Stimulated activated CD4-positive, alpha-beta T cell treated with anti-CD3 and anti-CD28 coated beads, Interleukin-1b, Interleukin-23, amount 100 ng/mL, for 4 hours (primary cell): ENCODE measurements around the gene TBC1D19.
"Not testable (repeated sequence)": the region's sequence is repeated elsewhere in the genome, so short reads cannot be mapped to it uniquely, and the experiment has no call there.

ENCODE experiments used
- DNase-seq, 2 donors: peaks; one replicate each; pipeline ENCODE4 v3.0.0-alpha.2; 2020; ENCODE audit warnings: low read depth in 2 of 2

Gene TBC1D19

DNA sequence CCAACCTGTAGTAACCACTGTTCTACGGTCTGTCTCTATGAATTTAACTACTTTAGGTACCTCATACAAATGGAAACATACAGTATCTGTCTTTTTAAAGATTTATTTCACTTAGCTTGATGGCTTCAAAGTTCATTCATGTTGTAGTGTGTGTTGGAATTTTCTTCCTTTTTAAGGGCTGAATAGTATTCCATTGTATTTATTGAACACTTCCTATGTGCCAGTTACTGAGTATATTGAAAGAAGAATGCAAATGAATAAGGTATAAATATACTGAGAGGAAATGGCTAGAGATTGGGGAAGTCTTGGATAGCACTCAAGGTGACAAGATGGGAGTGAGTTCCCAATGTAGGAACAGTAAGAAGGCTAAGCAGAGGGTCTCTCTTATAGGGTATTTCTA lies 17.3 kb downstream of the TBC1D19 start:
- no peak for DNase-seq

DNA sequence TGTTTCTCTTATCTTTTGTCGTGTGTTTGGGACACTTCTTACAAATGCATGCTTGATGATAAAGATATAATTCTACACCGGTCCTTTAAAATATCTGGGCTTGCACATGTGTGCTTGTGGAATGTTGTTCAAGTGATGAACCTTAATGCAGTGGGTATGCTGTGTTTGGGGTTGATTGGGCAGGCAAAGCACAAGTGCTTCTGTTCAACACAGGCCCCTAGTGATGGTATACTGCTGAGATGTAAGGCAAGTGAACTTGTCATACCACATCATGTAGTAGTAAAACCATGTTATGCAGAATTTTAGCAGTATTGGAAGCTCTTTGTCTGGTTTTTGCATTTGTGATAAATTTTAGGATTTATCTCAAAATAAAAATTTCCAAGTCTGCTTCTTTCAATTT lies 23.9 kb downstream of the TBC1D19 start:
- no peak for DNase-seq

DNA sequence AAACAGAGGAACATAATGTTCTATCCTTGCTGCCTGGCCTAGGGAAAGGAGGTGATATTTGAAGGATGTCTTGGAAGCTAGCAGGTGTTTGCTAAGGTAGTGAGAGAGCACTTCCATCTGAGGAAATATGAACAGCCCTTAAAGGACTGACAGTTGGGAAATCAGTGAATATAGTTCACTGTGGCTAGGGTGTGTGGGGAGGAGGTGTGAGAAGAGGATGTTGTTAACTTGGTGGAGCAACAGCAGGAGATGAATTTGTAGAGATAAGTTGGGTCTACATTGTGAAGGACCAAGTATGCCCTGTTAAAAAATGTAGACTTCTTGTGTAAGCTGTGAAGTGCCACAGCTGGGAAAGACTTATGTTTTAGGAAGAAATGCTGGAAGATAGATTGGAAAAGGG lies 25.5 kb downstream of the TBC1D19 start:
- DNase-seq, result no peak

DNA sequence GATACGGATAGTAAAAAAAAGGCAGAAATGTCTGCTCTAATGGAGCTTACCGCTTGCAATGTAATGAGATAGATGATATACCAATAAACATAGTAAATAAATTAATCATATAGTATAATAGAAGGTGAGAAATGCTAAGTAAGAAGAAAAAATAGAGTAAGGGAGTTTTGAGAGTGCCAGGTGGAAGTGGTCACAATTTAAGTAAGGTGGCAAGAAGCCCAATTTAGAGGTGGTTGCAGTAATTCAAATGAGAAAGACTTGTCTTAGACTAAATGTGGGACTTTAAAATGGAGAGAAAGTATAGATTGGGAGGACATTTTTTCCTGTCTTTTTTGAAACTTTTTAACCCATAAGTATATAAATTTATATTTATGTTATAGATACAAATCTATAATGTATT lies 26.0 kb downstream of the TBC1D19 start:
- no peak for DNase-seq

DNA sequence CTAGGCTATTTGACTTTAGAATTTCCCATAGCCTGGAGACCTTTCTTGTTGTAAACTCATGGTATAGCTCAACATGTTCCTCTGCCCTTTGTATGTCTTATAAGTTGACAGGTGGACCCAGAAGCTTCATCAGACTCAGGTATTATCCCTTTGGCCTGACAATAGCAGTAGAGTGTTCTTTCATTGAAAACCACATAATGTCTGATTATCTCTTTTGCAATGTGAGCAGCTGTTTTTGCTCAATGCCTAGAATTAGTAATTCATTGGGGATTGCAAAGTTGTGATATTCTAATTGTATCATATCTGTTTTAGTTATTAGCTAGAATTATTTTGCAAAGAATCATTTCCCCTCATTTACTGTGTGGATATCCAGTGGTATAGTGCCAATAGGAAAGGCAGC lies 27.5 kb downstream of the TBC1D19 start:
- no peak for DNase-seq

DNA sequence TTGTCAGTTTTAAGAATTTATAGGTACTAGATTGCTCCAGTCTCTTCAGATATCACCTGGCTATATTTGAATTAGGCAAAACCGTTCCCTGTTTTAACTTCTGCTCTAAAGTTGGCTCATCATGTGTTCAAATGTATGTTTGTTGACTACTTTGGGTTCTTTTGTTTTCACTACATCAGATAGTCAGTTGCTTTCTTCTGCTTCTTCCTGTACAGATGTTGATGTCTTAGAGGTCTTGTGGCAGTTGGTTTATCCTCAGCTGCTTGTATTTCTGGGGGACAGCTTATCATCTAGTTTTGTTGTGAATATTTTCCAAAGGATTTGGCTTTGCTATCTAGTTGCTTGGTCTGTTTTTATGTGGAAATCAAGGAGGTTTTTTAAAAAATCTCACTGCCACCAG lies 28.0 kb downstream of the TBC1D19 start:
- no peak for DNase-seq

DNA sequence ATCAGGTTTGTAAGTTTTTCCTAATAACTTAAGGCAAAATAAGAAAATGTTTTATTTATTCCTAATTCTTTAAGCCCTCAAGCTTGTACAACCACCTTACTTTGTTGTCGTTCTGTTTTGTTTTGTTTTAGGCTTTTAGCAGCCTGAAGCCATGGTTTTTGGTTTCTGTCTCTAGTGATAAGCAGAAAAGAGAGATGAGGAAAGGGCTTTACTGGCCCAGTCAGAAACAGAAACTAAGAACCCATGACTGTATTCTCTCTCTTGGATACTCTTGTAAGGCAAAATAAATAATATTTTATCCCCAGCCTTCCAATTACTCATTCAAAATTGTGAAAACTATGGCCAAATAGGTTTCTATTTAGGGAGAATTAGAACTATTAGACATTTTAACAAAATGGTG lies 29.4 kb downstream of the TBC1D19 start:
- DNase-seq, result no peak

DNA sequence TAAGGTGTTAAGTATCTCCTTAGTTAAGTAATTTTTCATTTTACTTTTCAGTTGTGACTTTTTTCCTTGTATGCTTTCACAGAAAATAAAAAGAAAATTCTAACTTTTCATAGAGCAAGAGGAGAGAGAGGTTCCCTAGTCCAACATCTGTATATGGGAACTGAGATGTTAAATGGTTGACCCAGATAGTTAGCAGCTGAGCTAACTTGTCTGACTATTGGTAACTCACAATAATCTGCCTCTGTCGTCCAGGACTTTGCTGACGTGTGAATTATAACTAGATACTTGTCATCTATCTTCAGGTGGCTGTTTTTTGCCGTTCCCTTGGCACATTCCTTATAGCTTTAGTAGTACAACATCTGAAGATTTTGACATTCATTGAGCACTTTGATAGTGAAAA lies 29.9 kb downstream of the TBC1D19 start:
- DNase-seq, result no peak

DNA sequence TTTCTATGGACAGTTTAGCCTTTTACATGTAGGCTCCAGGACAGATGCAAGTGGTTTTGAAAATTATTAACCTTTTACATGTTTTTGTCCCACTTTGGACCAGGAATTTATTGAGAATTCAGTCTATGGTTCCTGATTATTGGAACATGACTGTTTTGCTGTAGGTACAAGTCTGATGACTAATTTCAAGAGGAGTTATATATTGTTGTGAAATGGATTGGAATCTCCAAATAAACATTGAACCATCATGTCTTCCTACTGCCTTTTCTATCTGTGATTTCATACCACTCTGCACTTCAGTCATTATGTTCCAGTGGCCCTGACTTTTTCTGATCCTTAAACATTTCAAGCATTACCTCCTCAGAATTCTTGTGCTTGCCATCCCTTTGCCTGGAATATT lies 35.9 kb downstream of the TBC1D19 start:
- DNase-seq, result no peak

DNA sequence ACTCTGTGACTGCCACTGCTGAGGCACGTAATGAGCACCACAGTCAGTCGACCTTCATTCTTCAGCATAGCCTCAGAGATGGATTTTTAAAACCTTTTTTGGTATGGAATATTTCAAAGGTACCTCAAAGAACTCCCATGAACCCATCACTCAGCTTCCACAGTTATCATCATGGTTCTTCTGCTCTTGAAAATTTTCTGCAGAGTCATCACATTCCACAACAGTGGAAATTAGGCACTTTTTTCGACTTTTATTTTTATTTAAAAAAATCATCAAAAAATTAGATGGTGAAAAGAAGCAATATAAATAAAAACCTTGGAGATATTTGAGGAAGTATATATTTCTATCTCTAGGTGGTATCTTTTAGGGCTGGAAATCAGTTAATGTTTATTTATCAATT lies 37.5 kb downstream of the TBC1D19 start:
- no peak for DNase-seq

DNA sequence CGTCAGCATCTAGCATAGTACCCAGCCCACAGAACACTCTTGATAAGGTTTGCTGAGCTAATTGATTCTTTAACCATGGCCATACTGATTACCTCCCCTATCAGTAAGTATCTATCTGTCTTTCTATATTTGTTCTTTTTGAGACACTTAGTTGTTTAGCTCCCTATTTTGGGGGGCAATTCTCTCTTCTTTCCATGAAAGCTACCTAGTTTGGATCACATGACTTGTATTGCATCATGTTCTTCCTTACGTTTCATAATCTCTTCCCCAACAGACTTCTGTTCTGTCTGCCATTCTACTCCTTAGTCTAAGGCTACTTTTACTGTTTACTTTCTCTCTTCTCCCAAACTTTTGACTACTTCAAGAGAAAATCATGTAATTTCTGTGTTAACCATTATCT lies 39.0 kb downstream of the TBC1D19 start:
- no peak for DNase-seq

DNA sequence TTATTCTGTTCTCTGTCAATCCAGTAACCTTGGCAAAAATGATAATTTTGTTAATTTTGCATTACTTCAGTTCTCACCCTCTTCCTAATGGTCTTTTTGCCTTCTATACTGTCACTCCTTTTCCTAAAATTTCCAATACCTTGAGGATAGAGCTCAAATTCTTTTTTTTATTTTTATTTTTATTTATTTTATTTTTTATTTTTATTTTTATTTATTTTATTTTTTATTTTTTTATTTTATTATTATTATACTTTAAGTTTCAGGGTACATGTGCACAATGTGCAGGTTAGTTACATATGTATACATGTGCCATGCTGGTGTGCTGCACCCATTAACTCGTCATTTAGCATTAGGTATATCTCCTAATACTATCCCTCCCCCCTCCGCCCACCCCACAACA lies 42.8 kb downstream of the TBC1D19 start:
- not testable (repeated sequence) for DNase-seq

DNA sequence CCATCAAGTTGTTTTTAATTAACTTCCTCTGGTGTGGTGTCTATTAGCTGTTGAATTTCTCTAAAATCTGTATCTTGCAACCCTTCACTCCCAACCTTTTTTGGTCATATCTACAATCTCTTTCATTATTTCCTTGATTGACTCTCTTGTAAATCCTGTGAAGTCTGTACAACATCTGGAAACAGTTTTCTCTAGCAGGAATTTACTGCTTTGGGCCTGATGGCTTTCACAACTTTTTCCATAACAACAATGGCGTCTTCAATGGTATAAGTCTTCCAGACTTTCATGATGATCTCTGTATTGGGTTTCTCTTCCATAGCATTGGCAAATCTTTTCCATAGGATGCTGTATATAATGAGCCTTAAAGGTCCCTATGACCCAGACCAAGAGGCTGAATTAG lies 49.0 kb downstream of the TBC1D19 start:
- no peak for DNase-seq

DNA sequence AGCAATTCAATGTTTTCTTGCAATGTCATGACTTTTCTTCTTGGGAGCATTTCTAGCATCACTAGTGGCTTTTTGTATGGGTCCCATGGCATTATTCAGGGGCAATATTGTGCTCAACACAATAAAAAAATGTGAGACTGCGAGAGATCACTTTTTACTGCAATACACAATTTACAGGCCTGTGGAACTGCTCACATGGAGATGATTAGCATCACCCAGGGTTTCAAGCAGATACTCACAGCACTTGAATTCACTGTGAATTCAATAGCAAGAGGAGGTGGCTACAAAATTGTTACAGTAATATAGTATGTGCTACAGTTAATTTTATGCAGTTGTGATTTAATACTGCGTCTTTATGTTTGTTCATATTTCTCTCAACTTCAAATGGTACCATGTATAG lies 50.4 kb downstream of the TBC1D19 start:
- DNase-seq, result no peak

DNA sequence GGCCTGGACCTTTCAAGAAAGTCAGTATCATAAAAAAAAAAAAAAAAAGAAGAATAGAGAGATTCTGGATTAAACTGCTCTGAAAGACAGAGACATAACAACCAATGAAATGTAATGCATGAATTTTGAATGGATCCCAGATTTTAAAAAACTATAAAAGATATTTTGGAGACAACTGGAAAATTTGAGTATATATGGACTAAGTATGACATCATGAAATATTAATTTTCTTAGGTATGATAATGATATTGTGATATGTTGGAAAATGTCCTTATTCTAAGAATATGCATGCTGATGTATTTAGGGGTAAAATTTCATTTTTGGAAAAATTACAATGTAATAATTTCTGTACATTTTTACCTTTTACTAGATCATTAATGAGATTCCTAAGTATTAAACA lies 52.6 kb downstream of the TBC1D19 start:
- no peak for DNase-seq

DNA sequence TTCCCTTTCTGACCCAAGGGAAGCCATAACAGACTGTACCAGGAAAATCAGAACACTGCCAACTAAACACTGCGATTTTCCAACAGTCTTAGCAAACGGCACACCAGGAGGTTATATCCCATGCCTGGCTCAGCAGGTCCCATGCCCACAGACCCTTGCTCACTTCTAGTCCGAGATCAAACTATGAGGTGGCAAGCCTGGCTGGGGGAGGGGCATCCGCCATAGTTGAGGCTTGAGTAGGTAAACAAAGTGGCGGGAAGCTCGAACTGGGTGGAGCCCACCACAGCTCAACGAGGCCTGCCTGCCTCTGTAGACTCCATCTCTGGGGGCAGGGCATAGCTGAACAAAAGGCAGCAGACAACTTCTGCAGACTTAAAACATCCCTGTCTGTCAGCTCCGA lies 56.8 kb downstream of the TBC1D19 start:
- DNase-seq, result not testable (repeated sequence)

DNA sequence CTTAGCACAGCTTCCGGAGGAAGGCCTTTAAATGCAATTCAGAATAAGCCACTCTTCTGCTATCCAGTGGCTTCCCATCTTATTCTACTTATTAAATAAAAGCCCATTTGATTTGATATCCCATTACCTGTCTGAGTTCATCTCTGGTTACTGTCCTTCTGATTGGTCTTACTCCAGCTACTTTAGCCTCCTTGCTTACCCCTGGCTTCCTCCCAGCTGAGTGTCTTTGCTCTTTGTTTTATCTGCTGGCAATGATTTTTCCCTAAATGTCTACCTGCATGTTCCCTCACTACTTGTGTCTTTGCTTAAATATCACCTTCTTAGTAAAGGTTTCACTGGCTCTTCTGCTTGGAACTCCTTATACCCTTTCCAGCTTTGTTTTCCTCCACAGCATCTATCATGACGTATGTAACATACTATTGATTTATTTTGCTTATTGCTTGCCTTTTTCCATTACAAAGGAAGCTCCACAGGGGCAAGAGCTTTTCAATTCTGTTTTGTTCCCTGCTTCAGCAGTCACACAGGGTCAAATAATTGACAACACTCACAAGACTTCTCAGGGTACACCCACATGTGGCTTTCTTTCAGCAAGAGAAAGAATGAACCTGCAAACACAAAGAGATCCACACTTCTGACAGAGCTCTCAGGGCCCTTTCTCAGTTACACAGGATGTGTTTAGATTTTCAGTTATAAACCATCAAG lies 63.8 kb downstream of the TBC1D19 start:
- no peak for DNase-seq

DNA sequence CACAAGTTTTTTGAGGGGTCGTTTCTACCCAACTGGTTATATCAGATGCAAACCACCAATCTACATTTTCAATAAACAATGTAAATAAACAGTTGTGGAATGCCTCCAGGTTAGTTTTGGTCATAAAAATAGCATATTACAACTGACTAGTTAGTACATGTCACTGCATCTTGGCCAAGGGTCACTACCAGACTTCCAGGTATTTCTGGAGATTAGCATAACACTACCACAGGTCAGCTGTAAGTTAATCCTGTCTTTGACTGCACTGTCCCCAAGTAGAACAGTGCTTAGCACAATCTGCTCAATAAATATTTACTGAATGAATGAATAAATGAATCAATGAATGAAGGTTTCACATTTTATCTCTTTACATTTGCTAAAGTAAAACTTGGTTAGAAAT lies 64.4 kb downstream of the TBC1D19 start:
- DNase-seq, result no peak

DNA sequence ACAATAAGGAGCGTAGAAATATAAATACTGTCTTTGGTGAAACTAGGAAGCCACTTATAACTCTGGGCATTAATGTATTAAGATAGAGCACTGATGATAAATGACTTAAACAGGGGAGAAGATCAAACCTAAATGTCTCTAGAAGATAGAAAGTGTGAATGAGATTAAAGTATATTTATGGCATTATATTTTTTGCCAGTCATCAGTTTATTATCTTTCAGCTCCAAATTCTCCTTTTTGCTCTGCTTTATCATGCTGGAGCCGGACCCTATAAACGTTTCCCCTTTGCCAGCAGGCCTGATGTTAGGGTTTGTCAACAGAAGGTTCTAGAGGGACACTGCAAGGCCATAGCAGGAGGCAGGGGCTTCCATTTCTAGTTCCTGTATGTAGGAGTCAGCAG lies 76.4 kb downstream of the TBC1D19 start:
- DNase-seq, result no peak

DNA sequence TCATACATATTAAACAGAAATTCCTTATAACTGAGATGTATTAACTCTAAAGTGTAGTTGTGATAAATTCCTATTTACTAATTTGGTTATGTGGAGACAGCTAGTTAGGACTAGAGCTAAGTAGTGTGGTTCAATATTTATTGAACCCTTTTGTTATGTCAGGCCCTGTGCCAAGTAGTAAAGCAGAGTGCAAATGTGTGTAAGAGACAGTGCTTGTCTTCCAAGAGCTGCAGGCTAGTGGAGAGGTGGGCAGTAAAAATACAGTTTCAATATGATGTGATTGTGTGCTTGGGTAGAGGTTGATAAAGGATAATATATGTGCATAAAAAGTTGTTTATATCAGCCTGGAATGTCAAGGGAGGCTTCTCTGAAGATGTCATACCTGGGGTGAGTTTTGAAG lies 80.0 kb downstream of the TBC1D19 start:
- no peak for DNase-seq

DNA sequence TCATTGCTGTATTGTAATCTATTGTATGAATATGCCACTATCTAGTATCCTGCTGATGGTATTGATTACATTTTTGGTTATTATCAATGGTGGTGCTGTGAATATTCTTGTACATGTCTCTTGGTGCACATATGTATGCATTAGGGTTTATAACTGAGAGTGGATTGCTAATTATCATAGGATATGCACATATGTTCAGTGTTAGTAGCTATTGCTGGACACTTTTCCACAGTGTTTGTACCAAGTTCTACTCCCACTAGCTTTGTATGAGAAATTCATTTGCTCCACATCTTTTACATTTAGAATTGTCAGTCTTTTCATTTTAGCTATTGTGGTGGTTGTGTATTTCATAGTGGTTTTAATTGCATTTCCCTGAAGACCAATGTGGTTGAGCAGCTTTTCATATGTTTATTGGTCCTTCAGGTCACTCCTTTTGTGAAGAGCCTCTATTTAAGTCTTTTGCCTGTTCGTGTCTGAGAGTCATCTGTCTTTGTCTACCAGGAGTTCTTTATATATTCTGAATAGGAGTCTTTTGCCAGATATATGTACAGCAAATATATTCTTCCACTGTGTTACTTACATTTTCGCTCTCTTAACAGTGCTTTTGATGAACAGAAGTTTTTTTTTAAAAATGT lies 87.1 kb downstream of the TBC1D19 start:
- no peak for DNase-seq

DNA sequence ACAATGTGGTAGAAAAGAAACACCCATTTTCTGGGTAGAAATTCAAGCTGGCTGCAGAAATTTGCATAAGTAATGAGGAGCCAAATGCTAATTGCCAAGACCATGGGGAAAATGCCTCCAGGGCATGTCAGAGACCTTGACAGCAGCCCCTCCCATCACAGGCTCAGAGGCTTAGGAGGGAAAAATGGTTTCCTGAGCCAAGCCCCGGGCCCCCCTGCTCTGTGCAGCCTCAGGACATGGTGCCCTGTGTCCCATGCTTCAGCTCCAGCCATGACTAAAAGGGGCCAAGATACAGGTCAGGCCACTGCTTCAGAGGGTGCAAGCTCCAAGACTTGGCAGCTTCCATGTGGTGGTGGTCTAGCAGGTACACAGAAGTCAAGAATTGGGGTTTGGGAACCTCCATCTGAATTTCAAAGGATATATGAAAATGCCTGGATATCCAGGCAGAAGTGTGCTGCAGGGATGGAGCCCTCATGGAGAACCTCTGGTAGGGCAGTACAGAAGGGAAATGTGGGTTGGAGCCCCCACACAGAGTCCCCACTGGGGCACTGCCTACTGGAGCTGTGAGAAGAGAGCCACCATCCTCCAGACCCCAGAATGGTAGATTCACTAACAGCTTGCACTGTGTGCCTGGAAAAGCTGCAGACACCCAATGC lies 95.3 kb downstream of the TBC1D19 start:
- not testable (repeated sequence) for DNase-seq

DNA sequence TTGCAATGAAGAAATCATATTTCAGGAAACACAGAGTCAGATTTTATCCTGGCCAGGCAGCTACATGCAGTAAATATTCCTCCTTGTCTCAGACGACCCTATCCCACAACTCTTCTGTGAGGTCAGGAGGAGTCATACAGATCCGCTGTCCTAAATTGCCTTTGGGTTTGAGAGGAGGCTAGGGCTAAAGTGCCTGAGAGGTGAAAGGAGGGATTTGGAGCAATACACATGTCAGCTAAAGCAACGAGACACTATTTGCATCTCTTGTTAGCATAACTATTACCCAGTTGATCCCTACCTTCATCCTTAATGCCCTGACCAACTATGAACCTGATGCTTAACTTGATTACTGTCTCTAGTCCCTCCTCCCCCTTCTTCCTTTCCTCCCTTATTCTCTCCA lies 98.6 kb downstream of the TBC1D19 start:
- no peak for DNase-seq
